ENCODE results near the gene LSM7.

The LSM7 gene

DNA sequence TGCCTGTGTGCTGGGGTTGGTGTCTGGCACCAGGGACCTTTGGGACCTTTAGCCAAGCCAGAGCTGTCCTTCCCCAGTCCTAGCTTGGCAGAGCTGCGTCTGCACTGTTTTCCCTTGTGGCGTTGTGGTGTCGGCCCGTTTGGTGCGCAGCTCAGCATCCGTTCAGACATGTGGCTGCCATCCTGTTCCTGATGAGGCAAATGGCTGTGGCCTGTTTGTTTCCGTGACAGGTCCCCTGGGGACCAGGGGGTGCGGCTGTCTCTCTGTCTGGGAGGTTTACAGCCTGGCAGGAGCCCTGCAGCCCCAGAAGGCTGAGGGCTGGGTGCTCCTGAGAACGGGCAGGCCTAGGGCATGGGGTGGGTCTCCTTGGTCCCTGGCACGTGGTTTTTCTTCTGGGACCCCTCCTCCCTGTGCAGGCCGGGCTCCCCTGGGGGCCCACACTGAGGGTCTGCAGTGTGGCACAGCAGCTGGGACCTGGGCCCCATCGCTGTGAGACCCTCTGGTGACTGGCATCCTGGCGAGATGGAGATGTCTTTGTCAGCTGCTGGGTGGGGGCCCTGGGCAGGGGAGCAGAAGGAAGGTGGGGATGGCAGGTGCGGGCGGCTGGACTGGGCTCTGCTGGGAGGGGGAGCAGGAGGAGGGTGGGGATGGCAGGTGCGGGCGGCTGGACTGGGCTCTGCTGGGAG, 4.1 kb upstream of the LSM7 start:
- no peak overlapping the region for H3K4me3 ChIP-seq (ENCODE audit: control insufficient read depth, low read depth, low read length)
- no peak for DNase-seq (ENCODE audit: low read depth)
- TF ChIP-seq, protein P1, sequence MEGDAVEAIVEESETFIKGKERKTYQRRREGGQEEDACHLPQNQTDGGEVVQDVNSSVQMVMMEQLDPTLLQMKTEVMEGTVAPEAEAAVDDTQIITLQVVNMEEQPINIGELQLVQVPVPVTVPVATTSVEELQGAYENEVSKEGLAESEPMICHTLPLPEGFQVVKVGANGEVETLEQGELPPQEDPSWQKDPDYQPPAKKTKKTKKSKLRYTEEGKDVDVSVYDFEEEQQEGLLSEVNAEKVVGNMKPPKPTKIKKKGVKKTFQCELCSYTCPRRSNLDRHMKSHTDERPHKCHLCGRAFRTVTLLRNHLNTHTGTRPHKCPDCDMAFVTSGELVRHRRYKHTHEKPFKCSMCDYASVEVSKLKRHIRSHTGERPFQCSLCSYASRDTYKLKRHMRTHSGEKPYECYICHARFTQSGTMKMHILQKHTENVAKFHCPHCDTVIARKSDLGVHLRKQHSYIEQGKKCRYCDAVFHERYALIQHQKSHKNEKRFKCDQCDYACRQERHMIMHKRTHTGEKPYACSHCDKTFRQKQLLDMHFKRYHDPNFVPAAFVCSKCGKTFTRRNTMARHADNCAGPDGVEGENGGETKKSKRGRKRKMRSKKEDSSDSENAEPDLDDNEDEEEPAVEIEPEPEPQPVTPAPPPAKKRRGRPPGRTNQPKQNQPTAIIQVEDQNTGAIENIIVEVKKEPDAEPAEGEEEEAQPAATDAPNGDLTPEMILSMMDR (IDR thresholded peaks at IDR 0.05; ENCODE audit: control insufficient read depth, insufficient read depth, low read depth, low read length, missing control alignments), result no peak

DNA sequence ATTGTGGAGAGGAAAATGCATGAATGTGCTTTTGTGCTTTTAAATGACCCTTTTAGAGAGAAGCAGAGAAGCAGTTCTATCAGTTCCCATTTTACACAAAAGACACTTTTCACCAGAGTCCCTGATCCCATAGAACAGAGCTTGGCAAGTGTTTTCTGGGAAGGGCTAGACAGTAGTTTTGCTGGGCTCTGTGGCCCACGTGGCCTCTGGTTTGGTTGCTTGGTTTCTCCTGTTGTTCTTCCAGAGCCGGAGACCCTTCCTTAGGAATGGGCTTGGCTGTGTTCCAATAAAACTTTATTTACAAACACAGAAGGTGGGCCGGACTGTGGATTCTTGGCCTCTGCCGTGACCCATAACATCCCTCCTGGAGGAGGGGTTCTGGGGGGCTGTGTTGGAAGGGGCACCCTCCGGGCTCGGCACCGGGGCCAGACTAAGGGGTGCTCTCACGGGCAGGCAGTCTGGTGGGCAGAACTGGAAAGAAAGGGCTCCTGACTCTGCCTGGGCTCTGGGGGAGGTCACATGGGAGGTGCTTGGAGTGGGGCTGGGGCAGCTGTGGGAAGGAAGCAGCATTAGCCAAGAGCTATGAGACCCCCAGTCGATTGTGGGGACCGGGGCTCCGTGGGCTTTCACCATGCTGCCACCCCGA, 3.3 kb upstream of the LSM7 start:
- TF ChIP-seq, protein P1 (IDR thresholded peaks at IDR 0.05; ENCODE audit: control insufficient read depth, insufficient read depth, low read depth, low read length, missing control alignments), result no peak
- no peak overlapping the region for H3K4me3 ChIP-seq (ENCODE audit: control insufficient read depth, low read depth, low read length)
- no peak for DNase-seq (ENCODE audit: low read depth)

DNA sequence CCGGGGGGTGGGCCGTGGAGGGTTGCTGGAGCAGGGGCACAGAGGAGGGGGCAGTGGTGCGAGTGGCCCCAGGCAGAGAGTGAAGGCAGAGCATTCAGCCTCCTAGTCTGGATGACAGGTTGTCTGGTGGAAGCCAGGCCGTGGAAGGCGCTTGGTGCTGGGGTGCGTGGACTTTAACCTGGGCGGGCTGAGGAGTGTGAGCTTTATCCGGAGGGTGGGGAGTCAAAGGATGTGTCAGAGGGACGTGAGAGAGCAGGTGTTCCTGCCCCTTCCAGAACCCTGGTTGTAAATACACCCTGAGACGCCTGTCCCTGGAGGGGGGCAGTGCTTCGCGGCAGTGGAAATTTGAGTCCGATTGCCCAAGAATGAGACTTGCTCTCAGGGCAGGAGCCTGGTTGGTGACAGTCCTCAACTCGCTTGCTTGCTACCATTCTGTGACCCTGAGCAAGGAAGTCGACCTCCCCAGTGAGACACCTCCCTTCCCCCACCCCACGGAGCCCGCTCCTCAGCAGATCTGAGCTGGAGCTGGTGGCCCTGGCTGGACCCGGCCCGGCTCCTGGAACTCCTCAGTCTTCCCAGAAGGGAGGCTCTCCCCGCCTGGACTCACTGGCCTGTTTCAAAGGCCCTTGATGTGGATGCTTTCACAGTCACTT, 2.4 kb upstream of the LSM7 start:
- TF ChIP-seq, protein P1 (IDR thresholded peaks at IDR 0.05; ENCODE audit: control insufficient read depth, insufficient read depth, low read depth, low read length, missing control alignments), result no peak
- no peak for DNase-seq (ENCODE audit: low read depth)

DNA sequence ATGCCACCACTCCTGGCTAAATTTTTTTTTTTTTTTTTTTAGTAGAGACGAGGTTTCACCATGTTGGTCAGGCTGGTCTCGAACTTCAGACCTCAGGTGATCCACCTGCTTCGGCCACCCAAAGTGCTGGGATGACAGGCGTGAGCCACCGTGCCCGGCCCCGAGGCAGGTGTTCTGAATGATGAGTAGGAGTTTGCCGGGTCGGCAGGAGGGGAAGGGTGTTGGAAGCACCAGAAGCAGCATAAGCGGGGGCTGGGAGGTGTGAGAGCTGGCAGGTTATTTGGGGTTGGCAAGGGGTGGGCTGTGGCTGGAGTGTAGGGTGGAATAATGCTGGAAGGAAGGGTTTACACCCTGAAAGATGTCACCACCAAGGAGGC, 1.9 kb upstream of the LSM7 start:
- TF ChIP-seq, protein P1 (IDR thresholded peaks at IDR 0.05; ENCODE audit: control insufficient read depth, insufficient read depth, low read depth, low read length, missing control alignments), result no peak
- H3K4me3 ChIP-seq (ENCODE audit: control insufficient read depth, low read depth, low read length), result no peak overlapping the region
- DNase-seq (ENCODE audit: low read depth), result no peak

More for the DNA sequence above, 2.4 kb upstream of the LSM7 start:
- no peak overlapping the region for H3K4me3 ChIP-seq (ENCODE audit: control insufficient read depth, low read depth, low read length)

DNA sequence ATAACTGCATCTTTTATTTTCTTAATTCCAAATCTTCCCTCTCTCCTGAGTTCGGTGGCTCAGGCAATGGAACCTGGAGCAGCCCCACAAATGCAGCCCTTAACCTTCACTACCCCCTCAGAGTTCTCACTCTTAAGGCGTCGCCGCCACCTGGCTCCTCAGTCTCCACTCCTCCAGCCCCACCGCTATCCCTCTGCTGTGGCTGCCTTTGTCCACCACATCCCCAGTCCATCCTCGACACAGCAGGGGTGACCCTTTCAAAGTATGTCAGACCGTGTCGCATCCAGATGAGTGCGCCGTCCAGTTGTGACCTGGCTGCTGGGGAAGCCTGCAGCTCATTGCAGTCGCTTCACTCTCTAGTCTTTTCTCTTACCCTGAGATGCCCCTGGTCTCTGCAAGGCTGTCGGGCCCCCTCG, 1.1 kb upstream of the LSM7 start:
- no peak for DNase-seq (ENCODE audit: low read depth)
- TF ChIP-seq, protein P1 (IDR thresholded peaks at IDR 0.05; ENCODE audit: control insufficient read depth, insufficient read depth, low read depth, low read length, missing control alignments), result no peak
- peak overlapping the region; percentile 96 for H3K4me3 ChIP-seq (ENCODE audit: control insufficient read depth, low read depth, low read length)

DNA sequence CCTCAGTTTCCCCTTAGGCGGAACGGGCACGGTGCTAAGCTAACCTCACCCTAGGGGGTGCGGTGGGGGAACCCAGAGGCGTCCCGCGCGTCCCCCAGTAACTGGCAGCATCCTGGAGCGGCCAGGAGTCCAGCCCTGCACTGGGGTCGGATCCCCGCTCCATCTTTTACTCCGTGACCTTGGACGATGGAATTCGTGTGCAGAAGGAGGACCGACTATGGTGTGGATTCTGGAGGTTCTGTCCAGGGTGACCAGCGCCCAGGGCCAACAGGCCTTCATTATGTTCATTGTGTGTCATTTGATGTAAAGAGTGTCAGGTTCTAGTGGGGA, 728 bp upstream of the LSM7 start:
- TF ChIP-seq, protein P1 (IDR thresholded peaks at IDR 0.05; ENCODE audit: control insufficient read depth, insufficient read depth, low read depth, low read length, missing control alignments), result no peak
- DNase-seq (ENCODE audit: low read depth), result no peak

More for the DNA sequence above, 728 bp upstream of the LSM7 start:
- peak overlapping the region; percentile 96 for H3K4me3 ChIP-seq (ENCODE audit: control insufficient read depth, low read depth, low read length)

Measured in AG09309 (cell line).